ENCODE data around the gene CYTH4.
A peak's percentile ranks its signal among the peaks of the same experiment; 100 is the strongest.

CYTH4 gene

GRCh38 chr22:37289156-37289735, 6.9 kb downstream of the CYTH4 start:
- DNase-seq (ENCODE audit: low read depth in 3 of 3) = no peak

- no peak for DNase-seq (ENCODE audit: low read depth in 3 of 3)
These were observed 8.4 kb downstream of the CYTH4 start for GRCh38 chr22:37290737-37291136.

- DNase-seq (ENCODE audit: low read depth in 3 of 3) = no peak
These were observed 9.4 kb downstream of the CYTH4 start for GRCh38 chr22:37291559-37292298.

- DNase-seq (ENCODE audit: low read depth in 3 of 3) = no peak
These were observed 10.3 kb downstream of the CYTH4 start for GRCh38 chr22:37292641-37293040.

GRCh38 chr22:37293172-37293571, 10.9 kb downstream of the CYTH4 start:
- DNase-seq (ENCODE audit: low read depth in 3 of 3) = no peak

GRCh38 chr22:37294747-37295146, 12.4 kb downstream of the CYTH4 start:
- no peak for DNase-seq (ENCODE audit: low read depth in 3 of 3)

GRCh38 chr22:37295213-37295886, 13.0 kb downstream of the CYTH4 start:
- no peak for DNase-seq (ENCODE audit: low read depth in 3 of 3)

GRCh38 chr22:37295946-37296345, 13.6 kb downstream of the CYTH4 start:
- no peak for DNase-seq (ENCODE audit: low read depth in 3 of 3)

- DNase-seq (ENCODE audit: low read depth in 3 of 3) = no peak
These were observed 16.6 kb downstream of the CYTH4 start for GRCh38 chr22:37298748-37299495.

- DNase-seq (ENCODE audit: low read depth in 3 of 3) = no peak
These were observed 17.7 kb downstream of the CYTH4 start for GRCh38 chr22:37299969-37300509.

- no peak for DNase-seq (ENCODE audit: low read depth in 3 of 3)
These were observed 18.3 kb downstream of the CYTH4 start for GRCh38 chr22:37300551-37301017.

GRCh38 chr22:37301144-37301830, 19.0 kb downstream of the CYTH4 start:
- no peak for DNase-seq (ENCODE audit: low read depth in 3 of 3)

- DNase-seq (ENCODE audit: low read depth in 3 of 3) = no peak
These were observed 20.6 kb downstream of the CYTH4 start for GRCh38 chr22:37302674-37303555.

GRCh38 chr22:37303821-37304274, 21.5 kb downstream of the CYTH4 start:
- peak in 1 of 3 experiments; percentile 29 for DNase-seq (ENCODE audit: low read depth in 3 of 3)

GRCh38 chr22:37304595-37305343, 22.5 kb downstream of the CYTH4 start:
- DNase-seq (ENCODE audit: low read depth in 3 of 3) = no peak

- no peak for DNase-seq (ENCODE audit: low read depth in 3 of 3)
These were observed 23.6 kb downstream of the CYTH4 start for GRCh38 chr22:37305887-37306286.

- no peak for DNase-seq (ENCODE audit: low read depth in 3 of 3)
These were observed 24.2 kb downstream of the CYTH4 start for GRCh38 chr22:37306494-37306829.

- no peak for DNase-seq (ENCODE audit: low read depth in 3 of 3)
These were observed 26.3 kb downstream of the CYTH4 start for GRCh38 chr22:37308385-37309200.
